CD4-positive, alpha-beta T cell (primary cell): Measurements from ENCODE around the gene CALHM4. TPM values are rescaled to one million over a fixed set of nuclear protein-coding genes. Genes with fewer than 3 reads are reported as not detected.

Experiments used
- ATAC-seq: fragments of 200-7000 bp; cut with Tn5 transposase; one replicate; pipeline ENCODE4 v1.10.0; 2022; ENCODE audit warnings: mild to moderate bottlenecking; ENCODE audit not compliant: poor library complexity
- CTCF ChIA-PET: fragments of 350-600 bp; sonication (Branson Sonifier 250); formaldehyde crosslinking; loops from one replicate; lab custom pipeline; 2021; ENCODE audit warnings: antibody characterized with exemption, inconsistent platforms; lab: Charles Lee
- POLR2A ChIA-PET: fragments of 350-600 bp; sonication (Branson Sonifier 250); formaldehyde crosslinking; loops from one replicate; lab custom pipeline; 2021; ENCODE audit warnings: antibody characterized with exemption, inconsistent platforms; lab: Charles Lee
- DNase-seq, 14 experiments: peaks; one replicate each; pipeline ENCODE4 v3.0.0-alpha.2; 2013 to 2020; ENCODE audit warnings: mixed read lengths in 2 of 14
- H3K27ac ChIP-seq, 2 donors: one replicate each; pipeline versions ENCODE4 v1.5.1 to v1.7.0; 2013; ENCODE audit warnings: low read length in 2 of 2, low read depth in 1 of 2, mild to moderate bottlenecking in 1 of 2
- H3K27me3 ChIP-seq, 2 experiments: 1 replicate in 1 of 2; 2 replicates in 1 of 2; pipeline versions ENCODE4 v1.6.1 to v1.7.0; 2013; ENCODE audit warnings: low read length in 2 of 2, control low read depth in 1 of 2, mild to moderate bottlenecking in 1 of 2, moderate library complexity in 1 of 2; ENCODE audit not compliant: insufficient read depth in 2 of 2, control insufficient read depth in 1 of 2
- H3K36me3 ChIP-seq: one replicate; pipeline ENCODE4 v1.6.1; 2013; ENCODE audit warnings: low read length, control low read depth; ENCODE audit not compliant: insufficient read depth
- H3K4me1 ChIP-seq: one replicate; pipeline ENCODE4 v1.6.1; 2013; ENCODE audit warnings: low read length, control low read depth; ENCODE audit not compliant: insufficient read depth
- H3K4me3 ChIP-seq: one replicate; pipeline ENCODE4 v1.5.1; 2013; ENCODE audit warnings: mild to moderate bottlenecking, low read length, moderate library complexity
- H3K9me3 ChIP-seq, 2 experiments: 1 replicate in 1 of 2; 2 replicates in 1 of 2; pipeline versions ENCODE4 v1.6.1 to v1.7.0; 2013; ENCODE audit warnings: low read length in 2 of 2, mild to moderate bottlenecking in 2 of 2, control low read depth in 1 of 2, moderate library complexity in 1 of 2; ENCODE audit not compliant: control insufficient read depth in 1 of 2, insufficient read depth in 1 of 2
- H3K27ac Mint-ChIP-seq: one replicate; pipeline ENCODE4 v1.8.0; 2020; ENCODE audit warnings: mixed read lengths
- H3K27me3 Mint-ChIP-seq: one replicate; pipeline ENCODE4 v1.8.0; 2021; ENCODE audit warnings: mixed read lengths
- H3K36me3 Mint-ChIP-seq: one replicate; pipeline ENCODE4 v1.8.0; 2021; ENCODE audit warnings: low read depth, mixed read lengths
- H3K4me1 Mint-ChIP-seq: one replicate; pipeline ENCODE4 v1.8.0; 2021; ENCODE audit warnings: low read depth, mixed read lengths
- H3K4me3 Mint-ChIP-seq: one replicate; pipeline ENCODE4 v1.8.0; 2020; ENCODE audit warnings: mild to moderate bottlenecking, mixed read lengths
- H3K9me3 Mint-ChIP-seq: one replicate; pipeline ENCODE4 v1.8.0; 2020; ENCODE audit warnings: mixed read lengths
- intact Hi-C, 2 experiments: fragments of 100-400 bp; cut with DNase I in 1 of 2; cut with micrococcal nuclease in 1 of 2; formaldehyde crosslinking; loops; one replicate each; pipeline versions ENCODE4 v1.15.1 to v1.9.0; 2023 to 2025; cut with DNase I, micrococcal nuclease
- total RNA-seq, 174 experiments: library from RNA in 2 of 174; stranded (reverse) in 2 of 174; gene quantifications; one replicate each; pipeline ENCODE4 v1.2.3 and lab custom pipeline; 2021 to 2026
- TF ChIP-seq, protein P1 (sequence below): fragments of 200-600 bp; IDR thresholded peaks from one replicate; pipeline ENCODE4 v1.8.0; 2022; ENCODE audit warnings: antibody characterized with exemption, mild to moderate bottlenecking

The CALHM4 gene
- total RNA-seq, 2 experiments from 2014 or later: not detected

GRCh38 chr6:116518621-116519368, 34.8 kb upstream of the CALHM4 start:
- Mint-ChIP-seq H3K4me1 (no peaks in the 10 kb centered on the region), H3K36me3 (no peaks in the 10 kb centered on the region), H3K9me3 (no peaks in the 10 kb centered on the region), H3K27ac (no peak overlapping the region), H3K27me3 (peaks cover 5% of the 10 kb centered on the region), H3K4me3 (no peak overlapping the region)
- ATAC-seq (no peak), DNase-seq (no peak)
- TF ChIP-seq, protein P1, sequence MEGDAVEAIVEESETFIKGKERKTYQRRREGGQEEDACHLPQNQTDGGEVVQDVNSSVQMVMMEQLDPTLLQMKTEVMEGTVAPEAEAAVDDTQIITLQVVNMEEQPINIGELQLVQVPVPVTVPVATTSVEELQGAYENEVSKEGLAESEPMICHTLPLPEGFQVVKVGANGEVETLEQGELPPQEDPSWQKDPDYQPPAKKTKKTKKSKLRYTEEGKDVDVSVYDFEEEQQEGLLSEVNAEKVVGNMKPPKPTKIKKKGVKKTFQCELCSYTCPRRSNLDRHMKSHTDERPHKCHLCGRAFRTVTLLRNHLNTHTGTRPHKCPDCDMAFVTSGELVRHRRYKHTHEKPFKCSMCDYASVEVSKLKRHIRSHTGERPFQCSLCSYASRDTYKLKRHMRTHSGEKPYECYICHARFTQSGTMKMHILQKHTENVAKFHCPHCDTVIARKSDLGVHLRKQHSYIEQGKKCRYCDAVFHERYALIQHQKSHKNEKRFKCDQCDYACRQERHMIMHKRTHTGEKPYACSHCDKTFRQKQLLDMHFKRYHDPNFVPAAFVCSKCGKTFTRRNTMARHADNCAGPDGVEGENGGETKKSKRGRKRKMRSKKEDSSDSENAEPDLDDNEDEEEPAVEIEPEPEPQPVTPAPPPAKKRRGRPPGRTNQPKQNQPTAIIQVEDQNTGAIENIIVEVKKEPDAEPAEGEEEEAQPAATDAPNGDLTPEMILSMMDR: no peak
- Histone ChIP-seq H3K27me3 (peaks cover 0 to 6% of the 10 kb centered on the region in 2 experiments), H3K9me3 (no peaks in the 10 kb centered on the region), H3K27ac (no peak overlapping the region), H3K4me1 (no peaks in the 10 kb centered on the region), H3K36me3 (no peaks in the 10 kb centered on the region), H3K4me3 (no peak overlapping the region)
- intact Hi-C loops: no loop called here
- ChIA-PET CTCF (no interaction called here), POLR2A (no interaction called here)

DNA sequence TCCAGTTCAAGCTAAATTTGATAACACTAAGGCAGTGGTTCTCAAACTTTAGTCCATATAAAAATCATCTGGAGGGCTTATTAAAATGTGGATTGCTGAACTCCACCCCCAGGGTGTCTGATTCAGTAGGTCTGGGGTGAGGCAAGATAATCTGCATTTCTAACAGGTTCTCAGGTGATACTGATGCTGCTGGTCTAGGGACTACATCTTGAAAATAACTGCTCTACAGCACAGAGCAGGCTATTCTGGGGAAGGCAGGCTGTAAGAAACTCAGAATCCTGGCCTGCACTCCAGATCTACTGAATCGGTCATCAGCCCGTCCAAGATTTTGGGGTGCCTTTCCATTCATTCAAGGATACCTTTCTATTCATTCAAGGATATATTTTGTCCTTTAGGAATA, 30.7 kb upstream of the CALHM4 start:
- Histone ChIP-seq H3K27ac (no peak overlapping the region), H3K4me3 (no peak overlapping the region), H3K27me3 (peaks cover 0 to 6% of the 10 kb centered on the region in 2 experiments), H3K36me3 (no peaks in the 10 kb centered on the region), H3K4me1 (no peaks in the 10 kb centered on the region), H3K9me3 (no peaks in the 10 kb centered on the region)
- H3K27me3 Mint-ChIP-seq: peaks cover 9% of the 10 kb centered on the region
- no peak overlapping the region for H3K4me3 Mint-ChIP-seq
- H3K4me1 Mint-ChIP-seq: no peaks in the 10 kb centered on the region
- H3K36me3 Mint-ChIP-seq: no peaks in the 10 kb centered on the region
- no peaks in the 10 kb centered on the region for H3K9me3 Mint-ChIP-seq
- ChIA-PET POLR2A (no interaction called here), CTCF (no interaction called here)
- TF ChIP-seq, protein P1: no peak
- no peak for ATAC-seq
- DNase-seq: no peak
- no peak overlapping the region for H3K27ac Mint-ChIP-seq
- intact Hi-C loops: no loop called here

DNA sequence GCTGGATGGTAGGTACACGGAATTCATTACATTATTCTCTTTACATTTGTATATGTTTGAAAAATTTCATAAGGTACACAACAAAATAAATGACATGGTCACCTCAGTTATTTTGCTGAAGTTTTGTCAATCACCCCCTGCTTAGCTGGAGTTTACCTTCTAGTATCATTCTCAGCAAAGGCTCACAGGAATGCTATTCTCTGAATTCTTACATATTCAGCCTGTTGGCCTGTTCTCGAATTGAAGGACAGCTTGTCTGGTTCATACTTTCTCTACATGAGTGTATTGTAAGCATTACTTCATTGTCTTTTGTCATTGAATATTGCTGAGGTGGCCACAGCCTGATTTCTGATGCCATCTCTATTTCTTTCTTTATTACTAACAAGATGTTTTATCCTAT, 29.3 kb upstream of the CALHM4 start:
- intact Hi-C loops: no loop called here
- Histone ChIP-seq H3K27ac (no peak overlapping the region), H3K27me3 (no peaks in the 10 kb centered on the region), H3K4me1 (no peaks in the 10 kb centered on the region), H3K36me3 (no peaks in the 10 kb centered on the region), H3K9me3 (no peaks in the 10 kb centered on the region), H3K4me3 (no peak overlapping the region)
- Mint-ChIP-seq H3K4me3 (no peak overlapping the region), H3K4me1 (no peaks in the 10 kb centered on the region), H3K36me3 (no peaks in the 10 kb centered on the region), H3K27me3 (peaks cover 9% of the 10 kb centered on the region), H3K27ac (no peak overlapping the region), H3K9me3 (no peaks in the 10 kb centered on the region)
- ChIA-PET CTCF (no interaction called here), POLR2A (no interaction called here)
- TF ChIP-seq, protein P1: no peak
- no peak for ATAC-seq
- no peak for DNase-seq
